ENCODE measurements around the gene OPN4. TPM values are rescaled to one million over a fixed set of nuclear protein-coding genes. Genes with fewer than 3 reads are reported as not detected.
A peak's percentile ranks its signal among the peaks of the same experiment; 100 is the strongest.

The OPN4 gene
- total RNA-seq, 1 donor from 2014 or later: not detected

DNA sequence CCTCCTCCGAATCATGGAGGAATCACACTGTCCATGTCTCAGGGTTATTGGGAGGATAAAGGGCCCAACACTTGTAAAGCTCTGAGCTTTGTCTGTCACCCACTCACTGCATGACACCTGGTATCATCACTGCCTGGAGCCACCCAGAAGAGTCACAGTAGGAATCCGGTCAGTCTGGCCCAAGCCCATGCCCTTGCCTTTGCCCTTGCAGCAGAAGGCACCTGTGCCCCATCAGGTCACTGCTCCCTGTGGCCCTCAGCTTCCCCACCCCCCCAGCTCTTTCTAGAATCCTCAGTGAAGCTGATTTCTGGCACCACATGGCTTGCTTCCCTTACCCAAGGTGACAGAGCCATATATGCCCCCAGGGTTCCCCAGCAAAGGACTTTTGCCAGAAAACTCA lies 28.3 kb downstream of the OPN4 start:
- Mint-ChIP-seq H3K27me3 (ENCODE audit: unreplicated experiment) (peaks cover 6% of the 10 kb centered on the region), H3K4me1 (ENCODE audit: low read depth, unreplicated experiment) (peaks cover 38% of the 10 kb centered on the region), H3K36me3 (ENCODE audit: unreplicated experiment) (no peaks in the 10 kb centered on the region), H3K4me3 (ENCODE audit: unreplicated experiment) (no peak overlapping the region), H3K9me3 (ENCODE audit: unreplicated experiment) (peaks cover 2% of the 10 kb centered on the region), H3K27ac (ENCODE audit: unreplicated experiment) (no peak overlapping the region)
- TF ChIP-seq, protein P1, sequence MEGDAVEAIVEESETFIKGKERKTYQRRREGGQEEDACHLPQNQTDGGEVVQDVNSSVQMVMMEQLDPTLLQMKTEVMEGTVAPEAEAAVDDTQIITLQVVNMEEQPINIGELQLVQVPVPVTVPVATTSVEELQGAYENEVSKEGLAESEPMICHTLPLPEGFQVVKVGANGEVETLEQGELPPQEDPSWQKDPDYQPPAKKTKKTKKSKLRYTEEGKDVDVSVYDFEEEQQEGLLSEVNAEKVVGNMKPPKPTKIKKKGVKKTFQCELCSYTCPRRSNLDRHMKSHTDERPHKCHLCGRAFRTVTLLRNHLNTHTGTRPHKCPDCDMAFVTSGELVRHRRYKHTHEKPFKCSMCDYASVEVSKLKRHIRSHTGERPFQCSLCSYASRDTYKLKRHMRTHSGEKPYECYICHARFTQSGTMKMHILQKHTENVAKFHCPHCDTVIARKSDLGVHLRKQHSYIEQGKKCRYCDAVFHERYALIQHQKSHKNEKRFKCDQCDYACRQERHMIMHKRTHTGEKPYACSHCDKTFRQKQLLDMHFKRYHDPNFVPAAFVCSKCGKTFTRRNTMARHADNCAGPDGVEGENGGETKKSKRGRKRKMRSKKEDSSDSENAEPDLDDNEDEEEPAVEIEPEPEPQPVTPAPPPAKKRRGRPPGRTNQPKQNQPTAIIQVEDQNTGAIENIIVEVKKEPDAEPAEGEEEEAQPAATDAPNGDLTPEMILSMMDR (IDR thresholded peaks at IDR 0.05; ENCODE audit: partially characterized antibody, unreplicated experiment): no peak
- DNase-seq: no peak

DNA sequence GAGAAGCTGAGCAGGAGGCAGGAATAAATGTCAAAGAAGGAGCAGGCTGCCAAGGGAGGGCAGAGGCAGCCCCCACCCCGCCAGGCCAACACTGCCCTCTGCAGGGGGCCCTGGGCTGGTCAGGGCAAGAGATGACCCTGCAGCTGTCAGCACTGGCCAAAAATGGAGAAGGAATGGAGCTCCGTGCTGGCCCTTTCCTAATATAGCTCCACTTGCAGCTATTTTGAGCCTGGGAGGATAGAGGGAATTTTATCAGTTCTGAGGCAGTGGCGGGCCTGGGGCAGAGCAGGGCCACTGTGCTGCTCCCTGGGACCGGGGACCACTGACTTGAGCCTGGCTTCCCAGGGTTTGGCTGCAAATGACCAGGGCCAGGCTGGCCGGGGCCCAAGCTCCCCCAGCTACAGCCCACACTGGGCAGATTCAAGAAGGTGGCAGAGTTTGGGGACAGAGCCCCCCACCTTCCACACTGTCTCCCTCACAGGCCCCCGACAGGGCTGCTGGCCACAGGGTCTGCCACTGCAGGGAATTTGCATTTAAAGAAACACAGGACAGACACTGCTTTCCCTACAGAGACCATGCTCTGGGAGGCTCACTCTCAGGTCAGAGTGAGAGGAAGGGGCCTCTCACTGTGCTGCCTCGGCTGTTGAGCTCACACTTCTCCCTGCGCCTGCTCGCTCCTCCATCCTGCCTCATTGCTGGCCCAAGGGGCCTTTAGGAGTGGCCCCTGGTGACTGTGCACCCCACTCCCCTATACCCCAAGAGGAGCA lies 30.2 kb downstream of the OPN4 start:
- peaks cover 14% of the 10 kb centered on the region for H3K27me3 Mint-ChIP-seq (ENCODE audit: unreplicated experiment)
- TF ChIP-seq, protein P1 (IDR thresholded peaks at IDR 0.05; ENCODE audit: partially characterized antibody, unreplicated experiment): peak; percentile 67
- peak; percentile 82 for DNase-seq
- H3K4me1 Mint-ChIP-seq (ENCODE audit: low read depth, unreplicated experiment): peaks cover 46% of the 10 kb centered on the region
- H3K36me3 Mint-ChIP-seq (ENCODE audit: unreplicated experiment): no peaks in the 10 kb centered on the region
- peaks cover 4% of the 10 kb centered on the region for H3K9me3 Mint-ChIP-seq (ENCODE audit: unreplicated experiment)
- peak overlapping the region; percentile 72 for H3K27ac Mint-ChIP-seq (ENCODE audit: unreplicated experiment)
- no peak overlapping the region for H3K4me3 Mint-ChIP-seq (ENCODE audit: unreplicated experiment)

DNA sequence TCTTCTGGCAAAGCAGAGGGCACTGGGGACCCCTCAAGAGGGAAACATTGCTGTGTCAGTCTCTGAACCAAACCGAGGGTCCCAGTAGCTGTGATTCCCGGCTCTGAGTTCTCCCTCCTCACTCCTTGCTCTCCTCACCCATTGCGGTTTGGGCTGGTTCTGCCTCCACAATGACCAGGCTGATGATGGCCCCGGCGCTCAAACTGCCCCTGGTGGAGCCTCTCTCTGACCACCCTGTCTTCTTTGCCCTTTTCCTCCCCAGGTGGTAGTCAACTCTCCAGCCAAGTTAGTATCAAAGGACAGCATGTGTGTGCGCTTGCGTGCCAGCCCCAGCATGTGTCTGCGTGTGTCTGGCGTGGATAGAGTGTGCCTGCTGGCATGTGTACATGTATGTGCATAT lies 31.1 kb downstream of the OPN4 start:
- Mint-ChIP-seq H3K4me1 (ENCODE audit: low read depth, unreplicated experiment) (peaks cover 43% of the 10 kb centered on the region), H3K27me3 (ENCODE audit: unreplicated experiment) (peaks cover 19% of the 10 kb centered on the region), H3K4me3 (ENCODE audit: unreplicated experiment) (no peak overlapping the region), H3K9me3 (ENCODE audit: unreplicated experiment) (peaks cover 7% of the 10 kb centered on the region), H3K36me3 (ENCODE audit: unreplicated experiment) (no peaks in the 10 kb centered on the region), H3K27ac (ENCODE audit: unreplicated experiment) (peak overlapping the region; percentile 72)
- DNase-seq: no peak
- TF ChIP-seq, protein P1 (IDR thresholded peaks at IDR 0.05; ENCODE audit: partially characterized antibody, unreplicated experiment): no peak

DNA sequence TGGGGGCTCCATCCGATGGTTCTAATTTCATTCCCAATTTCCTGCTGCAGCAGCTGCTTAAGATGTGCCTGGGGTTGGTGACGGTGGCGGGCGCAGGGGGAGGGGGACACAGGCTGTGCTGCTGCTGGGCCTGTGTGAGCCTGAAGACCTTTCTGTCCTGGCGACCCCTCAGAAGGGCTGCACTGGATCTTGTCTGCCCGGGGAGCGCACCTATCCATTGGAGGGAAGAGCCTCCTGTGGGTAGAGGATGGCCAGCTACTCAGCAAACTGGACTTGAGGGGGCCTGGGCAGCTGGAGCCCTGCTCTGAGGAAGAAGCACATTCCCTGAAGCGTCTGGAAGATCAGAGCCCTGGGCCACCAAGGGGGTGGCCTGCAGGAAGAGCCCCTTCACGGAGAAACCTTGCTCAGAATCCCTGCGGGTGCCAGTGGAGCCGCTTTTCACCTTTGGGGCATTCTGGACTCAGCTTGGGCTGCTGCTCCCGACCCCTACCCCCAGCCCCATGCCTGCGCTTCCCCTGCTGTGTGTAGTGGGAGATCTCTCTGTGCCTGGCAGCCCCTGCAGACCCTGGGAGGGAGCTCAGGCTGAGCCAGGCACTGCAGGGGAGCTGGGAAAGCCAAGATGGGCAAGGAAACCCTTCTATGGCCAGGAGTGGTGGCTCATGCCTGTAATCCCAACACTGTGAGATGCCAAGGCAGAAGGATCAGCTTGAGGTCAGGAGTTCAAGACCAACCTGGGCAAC lies 31.7 kb downstream of the OPN4 start:
- Mint-ChIP-seq H3K4me3 (ENCODE audit: unreplicated experiment) (no peak overlapping the region), H3K36me3 (ENCODE audit: unreplicated experiment) (no peaks in the 10 kb centered on the region)

More for the DNA sequence above, 31.7 kb downstream of the OPN4 start:
- Mint-ChIP-seq H3K27ac (ENCODE audit: unreplicated experiment) (peak overlapping the region; percentile 72), H3K27me3 (ENCODE audit: unreplicated experiment) (peaks cover 19% of the 10 kb centered on the region), H3K9me3 (ENCODE audit: unreplicated experiment) (peaks cover 9% of the 10 kb centered on the region), H3K4me1 (ENCODE audit: low read depth, unreplicated experiment) (peaks cover 43% of the 10 kb centered on the region)
- TF ChIP-seq, protein P1 (IDR thresholded peaks at IDR 0.05; ENCODE audit: partially characterized antibody, unreplicated experiment): no peak
- DNase-seq: no peak

Data from glutamatergic neuron (in vitro differentiated cells).